ENCODE measurements around the gene SEPTIN12. TPM values are rescaled to one million over a fixed set of nuclear protein-coding genes. Genes with fewer than 3 reads are reported as not detected.

Gene SEPTIN12
- total and polyA plus RNA-seq, 2 experiments from 2014 or later: not detected

DNA sequence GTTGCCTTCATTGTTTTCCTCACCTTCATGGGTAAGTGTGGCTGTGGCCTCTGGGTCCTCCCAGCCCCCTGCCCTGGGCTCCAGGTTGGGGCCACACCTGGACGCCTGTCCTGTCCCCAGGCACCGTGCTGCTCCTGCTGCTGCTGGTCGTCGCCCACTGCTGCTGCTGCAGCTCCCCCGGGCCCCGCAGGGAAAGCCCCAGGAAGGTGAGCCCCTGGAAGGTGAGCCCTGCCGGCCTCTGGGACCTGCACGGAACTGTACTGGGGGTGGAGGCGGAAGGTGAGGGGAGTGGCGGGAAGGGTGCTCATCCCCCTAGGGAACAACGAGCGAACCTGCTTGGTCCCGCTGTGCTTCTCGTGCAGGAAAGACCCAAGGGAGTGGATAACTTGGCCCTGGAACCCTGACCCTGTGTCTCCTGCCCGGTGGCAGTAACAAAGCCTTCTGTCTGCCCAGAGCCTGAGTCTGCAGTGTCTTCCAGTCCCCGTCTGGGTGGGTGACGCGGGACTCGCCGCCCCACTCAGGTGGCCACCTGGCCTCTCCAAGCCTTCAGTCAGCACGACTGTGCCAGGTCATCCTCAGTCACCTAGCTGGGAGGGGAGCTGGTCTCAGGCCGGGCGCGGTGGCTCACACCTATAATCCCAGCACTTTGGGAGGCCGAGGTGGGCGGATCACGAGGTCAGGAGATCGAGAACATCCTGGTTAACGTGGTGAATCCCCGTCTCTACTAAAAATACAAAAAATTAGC, 7.9 kb upstream of the SEPTIN12 start:
- H3K4me1 Mint-ChIP-seq: peaks cover 7% of the 10 kb centered on the region
- Histone ChIP-seq H3K27ac (ENCODE audit: low read depth) (no peak overlapping the region), H3K27me3 (ENCODE audit: insufficient read depth) (no peaks in the 10 kb centered on the region), H3F3A (replicated peaks; ENCODE audit: low read depth) (no peaks in the 10 kb centered on the region; the same call in 1 of the 2 replicates), H3K4me2 (no peak overlapping the region), H3K79me2 (replicated peaks; ENCODE audit: insufficient read depth) (no peaks in the 10 kb centered on the region), H4K20me1 (replicated peaks; ENCODE audit: insufficient read depth) (no peaks in the 10 kb centered on the region), H3K4me3 (no peak overlapping the region), H2AFZ (no peak overlapping the region), H3K36me3 (ENCODE audit: insufficient read depth) (peaks cover 3% of the 10 kb centered on the region; the same call in 1 of the 2 replicates), H3K9me2 (ENCODE audit: insufficient read depth) (no peaks in the 10 kb centered on the region), H3K4me1 (ENCODE audit: insufficient read depth) (peaks cover 4% of the 10 kb centered on the region; the same call in 1 of the 2 replicates)
- H3K36me3 Mint-ChIP-seq (ENCODE audit: low read depth): peaks cover 7% of the 10 kb centered on the region; the same call in 2 of the 3 replicates
- no peaks in the 10 kb centered on the region for H3K9me3 Mint-ChIP-seq
- no peak overlapping the region for H3K27ac Mint-ChIP-seq
- ATAC-seq (no peak), DNase-seq (ENCODE audit: low spot score) (no peak)
- H3K27me3 Mint-ChIP-seq (ENCODE audit: insufficient read depth, low read depth, poor library complexity): peaks cover 3% of the 10 kb centered on the region
- H3K4me3 Mint-ChIP-seq: no peak overlapping the region
- TF ChIP-seq ZNF331 (CRISPR knock-in tag; IDR thresholded peaks at IDR 0.05; ENCODE audit: low read depth) (no peak), JUNB (IDR thresholded peaks at IDR 0.05; ENCODE audit: unreplicated experiment) (no peak), EZH2phosphoT487 (IDR thresholded peaks at IDR 0.05; ENCODE audit: unreplicated experiment) (no peak), POLR2AphosphoS5 (IDR thresholded peaks at IDR 0.05; ENCODE audit: low read depth) (no peak), ZNF114 (CRISPR knock-in tag; IDR thresholded peaks at IDR 0.05) (no peak), CREB1 (CRISPR knock-in tag; IDR thresholded peaks at IDR 0.05; ENCODE audit: low read depth) (no peak), STAT1 (IDR thresholded peaks at IDR 0.05; ENCODE audit: unreplicated experiment) (no peak), NANOG (IDR thresholded peaks at IDR 0.05; ENCODE audit: borderline replicate concordance) (no peak), EZH2 (IDR thresholded peaks at IDR 0.05; ENCODE audit: low read depth, unreplicated experiment) (no peak)
- TF ChIP-seq, protein P1, sequence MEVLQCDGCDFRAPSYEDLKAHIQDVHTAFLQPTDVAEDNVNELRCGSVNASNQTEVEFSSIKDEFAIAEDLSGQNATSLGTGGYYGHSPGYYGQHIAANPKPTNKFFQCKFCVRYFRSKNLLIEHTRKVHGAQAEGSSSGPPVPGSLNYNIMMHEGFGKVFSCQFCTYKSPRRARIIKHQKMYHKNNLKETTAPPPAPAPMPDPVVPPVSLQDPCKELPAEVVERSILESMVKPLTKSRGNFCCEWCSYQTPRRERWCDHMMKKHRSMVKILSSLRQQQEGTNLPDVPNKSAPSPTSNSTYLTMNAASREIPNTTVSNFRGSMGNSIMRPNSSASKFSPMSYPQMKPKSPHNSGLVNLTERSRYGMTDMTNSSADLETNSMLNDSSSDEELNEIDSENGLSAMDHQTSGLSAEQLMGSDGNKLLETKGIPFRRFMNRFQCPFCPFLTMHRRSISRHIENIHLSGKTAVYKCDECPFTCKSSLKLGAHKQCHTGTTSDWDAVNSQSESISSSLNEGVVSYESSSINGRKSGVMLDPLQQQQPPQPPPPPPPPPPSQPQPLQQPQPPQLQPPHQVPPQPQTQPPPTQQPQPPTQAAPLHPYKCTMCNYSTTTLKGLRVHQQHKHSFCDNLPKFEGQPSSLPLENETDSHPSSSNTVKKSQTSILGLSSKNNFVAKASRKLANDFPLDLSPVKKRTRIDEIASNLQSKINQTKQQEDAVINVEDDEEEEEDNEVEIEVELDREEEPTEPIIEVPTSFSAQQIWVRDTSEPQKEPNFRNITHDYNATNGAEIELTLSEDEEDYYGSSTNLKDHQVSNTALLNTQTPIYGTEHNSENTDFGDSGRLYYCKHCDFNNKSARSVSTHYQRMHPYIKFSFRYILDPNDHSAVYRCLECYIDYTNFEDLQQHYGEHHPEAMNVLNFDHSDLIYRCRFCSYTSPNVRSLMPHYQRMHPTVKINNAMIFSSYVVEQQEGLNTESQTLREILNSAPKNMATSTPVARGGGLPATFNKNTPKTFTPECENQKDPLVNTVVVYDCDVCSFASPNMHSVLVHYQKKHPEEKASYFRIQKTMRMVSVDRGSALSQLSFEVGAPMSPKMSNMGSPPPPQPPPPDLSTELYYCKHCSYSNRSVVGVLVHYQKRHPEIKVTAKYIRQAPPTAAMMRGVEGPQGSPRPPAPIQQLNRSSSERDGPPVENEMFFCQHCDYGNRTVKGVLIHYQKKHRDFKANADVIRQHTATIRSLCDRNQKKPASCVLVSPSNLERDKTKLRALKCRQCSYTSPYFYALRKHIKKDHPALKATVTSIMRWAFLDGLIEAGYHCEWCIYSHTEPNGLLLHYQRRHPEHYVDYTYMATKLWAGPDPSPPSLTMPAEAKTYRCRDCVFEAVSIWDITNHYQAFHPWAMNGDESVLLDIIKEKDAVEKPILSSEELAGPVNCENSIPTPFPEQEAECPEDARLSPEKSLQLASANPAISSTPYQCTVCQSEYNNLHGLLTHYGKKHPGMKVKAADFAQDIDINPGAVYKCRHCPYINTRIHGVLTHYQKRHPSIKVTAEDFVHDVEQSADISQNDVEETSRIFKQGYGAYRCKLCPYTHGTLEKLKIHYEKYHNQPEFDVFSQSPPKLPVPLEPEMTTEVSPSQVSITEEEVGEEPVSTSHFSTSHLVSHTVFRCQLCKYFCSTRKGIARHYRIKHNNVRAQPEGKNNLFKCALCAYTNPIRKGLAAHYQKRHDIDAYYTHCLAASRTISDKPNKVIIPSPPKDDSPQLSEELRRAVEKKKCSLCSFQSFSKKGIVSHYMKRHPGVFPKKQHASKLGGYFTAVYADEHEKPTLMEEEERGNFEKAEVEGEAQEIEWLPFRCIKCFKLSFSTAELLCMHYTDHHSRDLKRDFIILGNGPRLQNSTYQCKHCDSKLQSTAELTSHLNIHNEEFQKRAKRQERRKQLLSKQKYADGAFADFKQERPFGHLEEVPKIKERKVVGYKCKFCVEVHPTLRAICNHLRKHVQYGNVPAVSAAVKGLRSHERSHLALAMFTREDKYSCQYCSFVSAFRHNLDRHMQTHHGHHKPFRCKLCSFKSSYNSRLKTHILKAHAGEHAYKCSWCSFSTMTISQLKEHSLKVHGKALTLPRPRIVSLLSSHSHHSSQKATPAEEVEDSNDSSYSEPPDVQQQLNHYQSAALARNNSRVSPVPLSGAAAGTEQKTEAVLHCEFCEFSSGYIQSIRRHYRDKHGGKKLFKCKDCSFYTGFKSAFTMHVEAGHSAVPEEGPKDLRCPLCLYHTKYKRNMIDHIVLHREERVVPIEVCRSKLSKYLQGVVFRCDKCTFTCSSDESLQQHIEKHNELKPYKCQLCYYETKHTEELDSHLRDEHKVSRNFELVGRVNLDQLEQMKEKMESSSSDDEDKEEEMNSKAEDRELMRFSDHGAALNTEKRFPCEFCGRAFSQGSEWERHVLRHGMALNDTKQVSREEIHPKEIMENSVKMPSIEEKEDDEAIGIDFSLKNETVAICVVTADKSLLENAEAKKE (CRISPR knock-in tag; IDR thresholded peaks at IDR 0.05): no peak
- TF ChIP-seq, protein P2, sequence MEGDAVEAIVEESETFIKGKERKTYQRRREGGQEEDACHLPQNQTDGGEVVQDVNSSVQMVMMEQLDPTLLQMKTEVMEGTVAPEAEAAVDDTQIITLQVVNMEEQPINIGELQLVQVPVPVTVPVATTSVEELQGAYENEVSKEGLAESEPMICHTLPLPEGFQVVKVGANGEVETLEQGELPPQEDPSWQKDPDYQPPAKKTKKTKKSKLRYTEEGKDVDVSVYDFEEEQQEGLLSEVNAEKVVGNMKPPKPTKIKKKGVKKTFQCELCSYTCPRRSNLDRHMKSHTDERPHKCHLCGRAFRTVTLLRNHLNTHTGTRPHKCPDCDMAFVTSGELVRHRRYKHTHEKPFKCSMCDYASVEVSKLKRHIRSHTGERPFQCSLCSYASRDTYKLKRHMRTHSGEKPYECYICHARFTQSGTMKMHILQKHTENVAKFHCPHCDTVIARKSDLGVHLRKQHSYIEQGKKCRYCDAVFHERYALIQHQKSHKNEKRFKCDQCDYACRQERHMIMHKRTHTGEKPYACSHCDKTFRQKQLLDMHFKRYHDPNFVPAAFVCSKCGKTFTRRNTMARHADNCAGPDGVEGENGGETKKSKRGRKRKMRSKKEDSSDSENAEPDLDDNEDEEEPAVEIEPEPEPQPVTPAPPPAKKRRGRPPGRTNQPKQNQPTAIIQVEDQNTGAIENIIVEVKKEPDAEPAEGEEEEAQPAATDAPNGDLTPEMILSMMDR (conservative IDR thresholded peaks at IDR 0.05; ENCODE audit: low read depth in 2 of 2): no peak
- TF ChIP-seq, protein P3, sequence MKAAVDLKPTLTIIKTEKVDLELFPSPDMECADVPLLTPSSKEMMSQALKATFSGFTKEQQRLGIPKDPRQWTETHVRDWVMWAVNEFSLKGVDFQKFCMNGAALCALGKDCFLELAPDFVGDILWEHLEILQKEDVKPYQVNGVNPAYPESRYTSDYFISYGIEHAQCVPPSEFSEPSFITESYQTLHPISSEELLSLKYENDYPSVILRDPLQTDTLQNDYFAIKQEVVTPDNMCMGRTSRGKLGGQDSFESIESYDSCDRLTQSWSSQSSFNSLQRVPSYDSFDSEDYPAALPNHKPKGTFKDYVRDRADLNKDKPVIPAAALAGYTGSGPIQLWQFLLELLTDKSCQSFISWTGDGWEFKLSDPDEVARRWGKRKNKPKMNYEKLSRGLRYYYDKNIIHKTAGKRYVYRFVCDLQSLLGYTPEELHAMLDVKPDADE (IDR thresholded peaks at IDR 0.05): no peak
- TF ChIP-seq, protein P4, sequence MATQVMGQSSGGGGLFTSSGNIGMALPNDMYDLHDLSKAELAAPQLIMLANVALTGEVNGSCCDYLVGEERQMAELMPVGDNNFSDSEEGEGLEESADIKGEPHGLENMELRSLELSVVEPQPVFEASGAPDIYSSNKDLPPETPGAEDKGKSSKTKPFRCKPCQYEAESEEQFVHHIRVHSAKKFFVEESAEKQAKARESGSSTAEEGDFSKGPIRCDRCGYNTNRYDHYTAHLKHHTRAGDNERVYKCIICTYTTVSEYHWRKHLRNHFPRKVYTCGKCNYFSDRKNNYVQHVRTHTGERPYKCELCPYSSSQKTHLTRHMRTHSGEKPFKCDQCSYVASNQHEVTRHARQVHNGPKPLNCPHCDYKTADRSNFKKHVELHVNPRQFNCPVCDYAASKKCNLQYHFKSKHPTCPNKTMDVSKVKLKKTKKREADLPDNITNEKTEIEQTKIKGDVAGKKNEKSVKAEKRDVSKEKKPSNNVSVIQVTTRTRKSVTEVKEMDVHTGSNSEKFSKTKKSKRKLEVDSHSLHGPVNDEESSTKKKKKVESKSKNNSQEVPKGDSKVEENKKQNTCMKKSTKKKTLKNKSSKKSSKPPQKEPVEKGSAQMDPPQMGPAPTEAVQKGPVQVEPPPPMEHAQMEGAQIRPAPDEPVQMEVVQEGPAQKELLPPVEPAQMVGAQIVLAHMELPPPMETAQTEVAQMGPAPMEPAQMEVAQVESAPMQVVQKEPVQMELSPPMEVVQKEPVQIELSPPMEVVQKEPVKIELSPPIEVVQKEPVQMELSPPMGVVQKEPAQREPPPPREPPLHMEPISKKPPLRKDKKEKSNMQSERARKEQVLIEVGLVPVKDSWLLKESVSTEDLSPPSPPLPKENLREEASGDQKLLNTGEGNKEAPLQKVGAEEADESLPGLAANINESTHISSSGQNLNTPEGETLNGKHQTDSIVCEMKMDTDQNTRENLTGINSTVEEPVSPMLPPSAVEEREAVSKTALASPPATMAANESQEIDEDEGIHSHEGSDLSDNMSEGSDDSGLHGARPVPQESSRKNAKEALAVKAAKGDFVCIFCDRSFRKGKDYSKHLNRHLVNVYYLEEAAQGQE (IDR thresholded peaks at IDR 0.05; ENCODE audit: unreplicated experiment): no peak
